Right atrium auricular region (tissue), 2 donors: ENCODE results near the gene SNAP47. TPM values are rescaled to one million over a fixed set of nuclear protein-coding genes. Genes with fewer than 3 reads are reported as not detected.

Experiments used
- DNase-seq: peaks from one replicate; pipeline ENCODE4 v3.0.0-alpha.2; 2019; ENCODE audit warnings: low spot score
- H3K27ac ChIP-seq, 2 donors: fragments of 200-600 bp; sonication (generic); 1 replicate in 1 of 2; 2 replicates in 1 of 2; pipeline ENCODE4 v1.5.1; 2016 to 2019
- H3K27me3 ChIP-seq, 2 donors: fragments of 200-600 bp; sonication (generic); one replicate each; pipeline versions ENCODE4 v1.5.1 to v1.6.0; 2017 to 2019
- H3K36me3 ChIP-seq: fragments of 200-600 bp; sonication (generic); one replicate; pipeline ENCODE4 v1.5.1; 2016
- H3K4me1 ChIP-seq, 2 donors: fragments of 200-600 bp; sonication (generic); one replicate each; pipeline versions ENCODE4 v1.5.1 to v1.6.0; 2017 to 2019
- H3K4me3 ChIP-seq, 2 donors: fragments of 200-600 bp; sonication (generic); 1 replicate in 1 of 2; 2 replicates in 1 of 2; pipeline ENCODE4 v1.5.1; 2017 to 2019; ENCODE audit warnings: mild to moderate bottlenecking in 1 of 2, moderate library complexity in 1 of 2
- H3K9me3 ChIP-seq, 2 donors: fragments of 200-600 bp; sonication (generic); one replicate each; pipeline ENCODE4 v1.5.1; 2019
- CTCF ChIP-seq, 2 donors: fragments of 200-600 bp; sonication (generic); IDR thresholded peaks; one replicate each; pipeline ENCODE4 v1.5.1; 2019; ENCODE audit warnings: antibody characterized with exemption in 2 of 2
- total RNA-seq, 2 donors: library from RNA; depleted of rRNA; stranded (reverse); fragments of >200 nt; gene quantifications; one replicate each; pipeline ENCODE4 v1.1.0, GENCODE V29; 2016

Gene SNAP47
- total RNA-seq, 2 donors from 2014 or later, result 39.1 to 102 TPM

DNA sequence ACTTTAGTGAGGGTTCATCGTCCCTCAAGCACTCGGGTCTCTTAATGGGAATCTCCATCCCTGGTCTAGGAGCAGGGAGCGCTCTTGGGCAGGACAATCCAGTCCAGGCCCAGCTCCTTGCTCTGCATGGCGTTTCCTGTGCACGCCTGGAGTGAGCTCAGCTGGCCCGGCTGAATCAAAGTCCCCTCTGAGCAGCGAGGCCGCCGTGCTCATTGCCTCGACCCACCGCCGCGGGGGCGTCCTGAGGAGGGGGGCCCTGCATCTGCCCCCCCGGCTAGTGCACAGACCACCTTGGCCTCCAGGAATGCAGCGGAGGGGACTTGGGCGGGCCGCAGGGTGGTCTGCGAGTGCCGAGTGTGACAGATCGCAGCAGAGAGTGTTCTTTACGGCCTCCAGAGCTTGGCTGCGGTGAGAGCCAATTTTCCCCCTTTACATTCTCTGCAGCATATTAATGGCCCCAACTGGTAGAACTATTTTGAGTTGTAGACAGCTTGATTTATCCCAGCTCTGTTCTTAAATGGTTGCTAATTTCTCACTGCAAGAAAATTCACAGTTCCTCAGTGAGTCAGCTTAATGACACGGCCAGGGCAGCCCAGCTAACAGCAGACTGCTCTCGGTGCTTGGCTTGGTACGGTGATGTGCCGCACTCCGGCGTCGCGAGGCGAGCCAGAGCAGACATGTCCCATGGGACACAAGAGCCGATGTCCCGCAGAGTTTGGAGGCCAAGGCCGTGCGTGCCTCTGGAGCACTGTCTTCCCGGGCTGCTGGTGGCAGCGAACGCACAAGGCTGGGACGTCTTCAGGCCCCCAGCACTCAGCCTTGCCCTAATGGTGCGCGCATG, 39.8 kb downstream of the SNAP47 start:
- Histone ChIP-seq H3K4me1 (peaks cover 0 to 4% of the 10 kb centered on the region in 2 donors), H3K4me3 (no peak overlapping the region), H3K27ac (no peak overlapping the region), H3K36me3 (peaks cover 12% of the 10 kb centered on the region), H3K9me3 (no peaks in the 10 kb centered on the region), H3K27me3 (no peaks in the 10 kb centered on the region)
- no peak for TF ChIP-seq CTCF (IDR thresholded peaks at IDR 0.05)
- no peak for DNase-seq

DNA sequence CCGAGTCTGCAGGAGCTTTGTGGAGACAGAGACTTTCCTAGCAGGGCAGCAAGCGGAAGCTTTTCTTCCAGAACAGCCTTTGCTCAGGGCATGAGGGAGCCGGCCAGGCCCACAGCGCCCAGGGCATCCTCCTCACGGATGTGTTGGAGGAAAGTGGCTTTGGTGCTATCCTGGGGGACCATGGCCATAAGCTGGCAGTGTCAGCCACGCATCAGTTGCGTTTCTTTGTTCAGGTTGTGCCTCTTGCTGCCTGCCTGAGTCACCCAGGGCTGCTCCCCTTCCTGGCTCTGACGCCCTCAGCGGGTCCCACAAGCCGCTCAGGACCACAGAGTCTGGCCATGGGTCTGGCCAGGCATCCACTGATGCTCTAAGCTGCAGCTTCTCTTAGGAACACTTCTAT, 40.6 kb downstream of the SNAP47 start:
- Histone ChIP-seq H3K4me1 (peaks cover 0 to 4% of the 10 kb centered on the region in 2 donors), H3K27ac (no peak overlapping the region), H3K4me3 (no peak overlapping the region), H3K9me3 (no peaks in the 10 kb centered on the region), H3K27me3 (no peaks in the 10 kb centered on the region), H3K36me3 (peaks cover 11% of the 10 kb centered on the region)
- no peak for TF ChIP-seq CTCF (IDR thresholded peaks at IDR 0.05)
- no peak for DNase-seq

- H3K36me3 ChIP-seq, result peaks cover 11% of the 10 kb centered on the region
- H3K27ac ChIP-seq, result no peak overlapping the region
- no peaks in the 10 kb centered on the region for H3K27me3 ChIP-seq
- TF ChIP-seq CTCF (IDR thresholded peaks at IDR 0.05), result no peak
- H3K4me1 ChIP-seq, result peaks cover 0 to 4% of the 10 kb centered on the region in 2 donors
- DNase-seq, result no peak
- no peaks in the 10 kb centered on the region for H3K9me3 ChIP-seq
- H3K4me3 ChIP-seq, result no peak overlapping the region
Measured at GRCh38 chr1:227776331-227776771, 41.1 kb downstream of the SNAP47 start.

GRCh38 chr1:227777156-227777555, 41.9 kb downstream of the SNAP47 start:
- DNase-seq, result no peak

DNA sequence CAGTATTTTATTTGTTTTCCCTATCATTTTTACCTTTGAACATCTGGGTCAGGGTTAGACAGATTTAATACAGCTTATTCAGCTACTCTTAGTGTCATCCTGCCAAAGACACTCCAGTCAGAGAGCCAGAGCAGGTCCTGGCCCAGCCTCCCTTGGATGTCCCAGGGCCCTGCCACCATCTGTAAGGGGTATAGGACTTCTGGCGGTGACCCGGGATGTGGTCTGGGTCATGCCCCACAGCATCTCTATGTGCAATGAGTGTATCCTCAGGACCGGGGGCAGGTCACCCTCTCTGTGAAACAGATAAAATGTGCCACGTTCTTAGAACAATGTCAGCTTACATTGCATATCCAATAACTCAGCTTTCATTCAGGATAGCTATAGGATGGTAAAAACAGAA, 42.4 kb downstream of the SNAP47 start:
- no peak overlapping the region for H3K27ac ChIP-seq
- peaks cover 11% of the 10 kb centered on the region for H3K36me3 ChIP-seq
- no peak for TF ChIP-seq CTCF (IDR thresholded peaks at IDR 0.05)
- no peak for DNase-seq
- peaks cover 0 to 4% of the 10 kb centered on the region in 2 donors for H3K4me1 ChIP-seq
- H3K27me3 ChIP-seq, result no peaks in the 10 kb centered on the region
- H3K4me3 ChIP-seq, result no peak overlapping the region
- H3K9me3 ChIP-seq, result no peaks in the 10 kb centered on the region

More at GRCh38 chr1:227777156-227777555, 41.9 kb downstream of the SNAP47 start:
- Histone ChIP-seq H3K9me3 (no peaks in the 10 kb centered on the region), H3K4me1 (peaks cover 0 to 4% of the 10 kb centered on the region in 2 donors), H3K27me3 (no peaks in the 10 kb centered on the region), H3K36me3 (peaks cover 11% of the 10 kb centered on the region), H3K27ac (no peak overlapping the region), H3K4me3 (no peak overlapping the region)
- TF ChIP-seq CTCF (IDR thresholded peaks at IDR 0.05), result no peak
